Ureter (tissue), 1 donor: ENCODE results near the gene BAMBI. TPM values are rescaled to one million over a fixed set of nuclear protein-coding genes. Genes with fewer than 3 reads are reported as not detected.

Experiments
- total RNA-seq: library from RNA; stranded (reverse); gene quantifications from one replicate; pipeline ENCODE4 v1.2.4, GENCODE V29; 2023
- donor health status: DM: yes; HTN: yes; CAD: no.

BAMBI gene
- total RNA-seq, 1 donor from 2014 or later, result 54.8 TPM

Other genes starting within 250 kb of the BAMBI start
- gene WAC, start 144.4 kb upstream of the BAMBI start, total RNA-seq, result 126 TPM